GOT3 (cell line): ENCODE results near the gene MLN.

Experiments
- DNase-seq: peaks from one replicate; lab custom pipeline; 2025; ENCODE audit warnings: mixed read lengths; lab: John Stamatoyannopoulos, UW

Gene MLN

GRCh38 chr6:33752646-33753015 lies 51.2 kb downstream of the MLN start:
- no peak for DNase-seq

- no peak for DNase-seq
Measured at GRCh38 chr6:33751771-33752645, 51.8 kb downstream of the MLN start.

- DNase-seq: no peak
Measured at GRCh38 chr6:33750244-33750991, 53.4 kb downstream of the MLN start.

- DNase-seq: no peak
Measured at GRCh38 chr6:33749401-33749800, 54.4 kb downstream of the MLN start.

- no peak for DNase-seq
Measured at GRCh38 chr6:33748841-33749240, 55.0 kb downstream of the MLN start.

GRCh38 chr6:33747823-33748222 lies 56.0 kb downstream of the MLN start:
- no peak for DNase-seq

GRCh38 chr6:33746651-33747100 lies 57.1 kb downstream of the MLN start, which contains the start of gene IP6K3:
IP6K3 (minus strand) TSS chr6:33746905; CDS start chr6:33735476, 11,429 bp downstream.
- no peak for DNase-seq

GRCh38 chr6:33746036-33746600 lies 57.7 kb downstream of the MLN start:
- no peak for DNase-seq

- no peak for DNase-seq
Measured at GRCh38 chr6:33745548-33745947, 58.3 kb downstream of the MLN start.

GRCh38 chr6:33744895-33745546 lies 58.8 kb downstream of the MLN start:
- DNase-seq: no peak
